Measurements from ENCODE around the gene EGLN1. TPM values are rescaled to one million over a fixed set of nuclear protein-coding genes. Genes with fewer than 3 reads are reported as not detected.
A peak's percentile ranks its signal among the peaks of the same experiment; 100 is the strongest.

EGLN1 gene
- total RNA-seq, 1 donor from 2014 or later: 79.8 TPM

DNA sequence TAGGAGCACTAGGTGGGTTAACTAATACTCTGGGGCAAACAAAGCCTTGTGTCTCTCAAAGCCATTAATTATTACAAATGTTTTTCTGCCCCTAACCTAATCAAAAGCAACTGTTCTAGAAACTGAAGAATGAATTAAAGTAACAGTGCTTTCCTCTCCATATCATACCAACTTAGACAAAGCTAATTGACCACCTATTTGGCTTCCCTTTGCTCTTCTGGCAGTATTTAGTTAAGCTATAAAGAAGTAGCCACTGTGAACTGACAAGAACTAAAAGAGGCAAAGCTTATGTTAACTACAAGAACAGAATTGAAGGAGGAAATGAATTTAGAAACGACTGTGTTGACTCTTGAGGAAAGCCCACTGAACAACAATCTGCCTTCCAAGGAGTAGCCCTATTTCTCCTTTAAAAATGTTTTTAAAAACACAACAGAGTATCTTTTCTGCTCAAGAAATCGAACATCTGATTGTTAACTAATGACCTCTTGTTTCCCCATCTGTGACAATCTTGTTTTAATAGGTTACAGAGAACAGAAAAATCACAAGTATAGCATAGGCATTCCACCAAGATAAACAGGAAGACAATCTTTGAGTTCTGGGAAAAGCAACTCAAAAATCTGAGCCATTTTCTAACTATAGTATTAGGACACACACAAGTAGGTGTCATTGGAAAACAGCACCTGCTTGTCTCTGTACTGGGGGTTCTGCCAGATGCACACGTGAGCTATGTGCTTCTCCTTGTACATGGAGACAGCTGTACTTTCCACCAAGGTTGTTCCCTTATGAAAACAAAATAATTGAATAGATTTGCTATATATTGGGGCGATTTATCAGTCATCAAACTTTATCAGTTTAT, 3.1 kb upstream of the EGLN1 start:
- DNase-seq (peak; percentile 73), ATAC-seq (peak; percentile 26)
- intact Hi-C loops (cut with micrococcal nuclease): loop anchor here (10.0 kb wide), 1 partner anchor 100 kb away; the partner anchor contains the start of gene TSNAX

DNA sequence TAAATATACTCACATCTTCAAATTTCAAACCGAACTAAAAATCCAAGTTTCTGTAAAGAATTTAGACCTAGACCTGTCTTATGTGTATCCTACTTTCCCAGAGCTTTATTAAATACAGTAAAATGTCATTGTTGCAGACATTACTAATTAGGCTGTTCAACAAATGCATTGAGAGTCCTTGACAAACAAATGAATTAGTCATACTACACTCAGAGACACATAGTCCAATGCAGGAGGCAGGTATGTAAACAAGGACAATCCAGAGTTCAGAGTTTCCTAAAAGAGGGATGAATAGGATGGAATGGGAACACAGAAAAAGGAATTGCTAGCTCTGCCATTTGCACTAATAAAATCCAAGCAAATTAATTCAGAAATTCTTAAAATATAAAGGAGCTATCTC, 1.6 kb upstream of the EGLN1 start:
- intact Hi-C loops (cut with micrococcal nuclease): loop anchor here (10.0 kb wide), 1 partner anchor 101 kb away; the partner anchor contains the start of gene TSNAX
- DNase-seq (no peak), ATAC-seq (no peak)

DNA sequence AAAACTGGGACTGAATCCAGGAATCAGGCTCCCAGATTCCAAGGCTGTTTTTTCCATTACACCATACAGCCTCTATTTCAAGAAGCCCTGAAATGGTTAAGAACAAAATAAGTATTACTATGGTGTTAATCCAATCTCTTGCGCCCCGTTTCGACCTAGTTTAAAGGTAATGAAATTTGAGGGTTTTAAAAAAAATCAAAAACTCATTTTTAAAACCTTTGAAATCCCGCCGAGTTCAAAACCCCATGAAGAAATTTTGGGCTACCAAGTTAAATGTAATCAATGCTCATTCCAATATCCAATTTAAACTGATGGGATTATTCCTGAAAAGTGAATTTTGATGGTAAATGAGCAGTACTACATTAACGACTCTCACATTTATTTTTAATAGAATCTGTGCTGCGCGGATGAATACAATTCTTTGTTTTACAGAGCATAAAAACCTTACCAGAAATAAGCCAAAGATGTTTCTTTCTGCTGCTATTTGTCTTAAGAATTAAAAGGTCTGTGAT, 767 bp upstream of the EGLN1 start:
- ATAC-seq: no peak
- intact Hi-C loops (cut with micrococcal nuclease): loop anchor here (10.0 kb wide), 1 partner anchor 102 kb away; the partner anchor contains the start of gene TSNAX
- no peak for DNase-seq

DNA sequence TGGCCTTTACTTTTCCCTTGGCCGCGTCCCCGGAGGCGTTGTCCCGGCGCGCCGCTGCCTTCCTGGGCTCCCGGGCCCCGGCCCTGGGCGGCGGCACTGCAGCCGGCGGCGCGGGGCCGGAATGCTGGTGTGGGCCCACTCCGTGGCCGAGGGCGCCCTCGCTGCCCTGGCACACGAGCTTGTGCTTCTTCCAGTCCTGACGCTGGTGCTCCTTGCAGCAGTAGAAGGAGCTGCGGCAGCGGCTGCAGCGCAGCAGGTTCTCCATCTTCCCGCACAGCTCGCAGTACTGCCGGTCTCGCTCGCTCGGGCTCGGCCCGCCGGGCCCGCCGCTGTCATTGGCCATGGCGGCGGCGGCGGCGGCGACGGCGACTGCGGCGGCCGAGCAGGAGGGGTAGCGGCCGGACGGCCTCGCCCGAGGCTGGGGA, 529 bp downstream of the EGLN1 start:
- peak; percentile 71 for DNase-seq
- peak; percentile 40 for ATAC-seq
- intact Hi-C loops (cut with micrococcal nuclease): loop anchor here (10.0 kb wide), 1 partner anchor 103 kb away; the partner anchor contains the start of gene TSNAX

DNA sequence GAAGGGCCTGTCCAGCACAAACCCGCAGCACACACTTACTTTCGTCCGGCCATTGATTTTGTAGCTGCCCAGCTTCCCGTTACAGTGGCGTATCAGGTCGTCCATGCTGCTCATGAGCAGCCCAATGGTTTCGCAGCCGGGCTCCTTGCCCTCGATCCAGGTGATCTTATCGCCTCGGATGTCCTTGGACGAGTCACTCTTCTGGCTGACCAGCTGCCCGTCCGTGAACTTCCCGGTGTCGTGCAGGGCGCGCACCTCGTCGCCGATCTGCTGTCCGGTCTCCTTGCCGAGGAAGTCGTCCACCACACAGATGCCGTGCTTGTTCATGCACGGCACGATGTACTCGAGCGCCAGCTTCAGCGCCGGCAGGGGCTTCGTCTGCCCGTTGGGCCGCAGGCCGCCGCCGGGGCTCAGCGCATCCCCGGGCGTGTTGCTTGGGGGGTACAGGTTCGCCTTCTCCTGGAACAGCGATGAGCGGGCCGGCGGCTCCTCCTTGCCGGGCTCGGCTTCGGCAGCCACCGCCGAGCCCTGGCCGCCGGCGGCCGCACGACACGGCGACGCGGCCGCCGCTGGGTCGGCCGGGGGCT, 1.0 kb downstream of the EGLN1 start:
- DNase-seq (peak; percentile 64), ATAC-seq (peak; percentile 1)
- intact Hi-C loops (cut with micrococcal nuclease): loop anchor here (10.0 kb wide), 1 partner anchor 104 kb away; the partner anchor contains the start of gene TSNAX

DNA sequence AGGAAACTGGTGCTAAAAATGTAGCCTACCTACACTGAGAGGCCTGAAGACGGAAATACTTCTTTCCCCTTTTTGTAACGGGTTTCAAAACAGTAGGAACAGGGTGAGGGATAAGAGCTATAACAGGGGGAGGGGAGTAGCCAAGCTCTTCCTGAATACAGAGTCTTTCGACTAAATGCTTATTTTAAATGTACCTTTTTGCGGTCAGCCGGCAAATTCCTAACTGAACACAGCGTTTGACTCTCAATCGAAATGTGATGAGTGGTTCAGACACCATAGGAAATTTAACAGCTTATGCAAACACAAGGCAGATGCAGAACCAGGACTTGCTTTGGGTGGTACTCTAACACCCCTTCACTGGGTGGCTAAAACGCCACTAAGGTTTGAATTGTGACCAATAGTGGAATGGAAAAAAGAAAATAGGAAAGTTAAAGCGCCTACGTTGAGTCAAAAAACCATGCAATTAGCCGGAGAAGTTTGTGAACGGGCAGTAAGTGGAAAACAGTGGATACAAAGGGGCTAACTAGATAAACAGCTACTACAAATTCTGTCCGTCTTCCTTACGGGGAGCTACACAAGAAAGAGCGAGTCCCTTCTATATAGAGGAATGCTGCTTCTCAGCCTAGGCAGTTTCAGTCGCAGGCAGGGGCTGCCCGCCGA, 1.7 kb downstream of the EGLN1 start:
- ATAC-seq (no peak), DNase-seq (no peak)
- intact Hi-C loops (cut with micrococcal nuclease): loop anchor here (10.0 kb wide), 1 partner anchor 104 kb away; the partner anchor contains the start of gene TSNAX

DNA sequence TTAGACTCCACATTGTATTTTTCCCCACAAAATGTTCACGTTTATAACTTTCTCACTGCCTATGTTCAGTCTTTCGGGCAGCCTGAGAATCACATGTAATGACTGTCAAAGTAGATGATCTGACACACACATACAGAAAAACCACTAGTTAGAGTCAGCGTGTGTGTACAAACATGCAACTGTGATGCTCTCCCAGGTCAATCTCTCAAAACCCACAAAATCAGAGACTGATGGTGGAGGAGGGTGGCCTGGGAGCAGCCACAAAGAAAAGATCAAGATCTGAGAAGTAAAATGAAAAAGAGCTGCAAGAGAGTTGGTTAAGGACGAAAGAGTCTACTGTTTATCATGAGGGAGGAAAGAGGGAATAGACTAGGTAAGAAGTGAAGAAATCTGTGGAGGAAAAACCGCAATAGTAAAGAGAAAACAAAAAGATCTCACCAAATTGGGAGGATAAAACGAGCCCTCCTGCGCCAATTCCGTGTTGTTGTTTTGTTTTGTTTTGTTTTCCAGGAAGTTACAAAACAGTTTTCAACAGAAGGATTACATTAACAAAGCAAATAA, 2.3 kb downstream of the EGLN1 start:
- intact Hi-C loops (cut with micrococcal nuclease): loop anchor here (5.0 to 10.0 kb wide), 3 partner anchors 43 to 122 kb away; partner anchors contain the start of gene TSNAX
- no peak for DNase-seq
- ATAC-seq: no peak

DNA sequence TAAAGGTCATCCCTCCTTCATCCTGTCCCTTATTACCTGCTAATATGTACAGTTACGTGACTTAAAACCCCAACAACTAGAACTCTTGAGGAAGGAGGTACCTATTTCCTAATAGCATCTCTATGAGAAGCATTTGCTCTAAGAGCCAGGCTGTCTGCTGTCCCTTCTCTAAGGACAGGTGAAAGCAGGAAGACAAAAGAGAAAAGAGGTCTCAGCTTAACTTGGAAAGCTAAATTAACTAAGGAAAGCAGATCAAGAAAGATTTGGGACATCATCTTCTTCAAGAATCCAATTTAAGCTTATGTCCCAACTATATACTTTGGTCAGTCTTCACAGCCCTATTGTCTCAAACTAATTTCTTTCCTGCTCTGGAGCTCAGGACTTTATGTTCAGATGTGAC, 2.9 kb downstream of the EGLN1 start:
- intact Hi-C loops (cut with micrococcal nuclease): loop anchor here (5.0 kb wide), 2 partner anchors 42 to 123 kb away; no protein-coding TSS in a partner anchor
- ATAC-seq: no peak
- no peak for DNase-seq

DNA sequence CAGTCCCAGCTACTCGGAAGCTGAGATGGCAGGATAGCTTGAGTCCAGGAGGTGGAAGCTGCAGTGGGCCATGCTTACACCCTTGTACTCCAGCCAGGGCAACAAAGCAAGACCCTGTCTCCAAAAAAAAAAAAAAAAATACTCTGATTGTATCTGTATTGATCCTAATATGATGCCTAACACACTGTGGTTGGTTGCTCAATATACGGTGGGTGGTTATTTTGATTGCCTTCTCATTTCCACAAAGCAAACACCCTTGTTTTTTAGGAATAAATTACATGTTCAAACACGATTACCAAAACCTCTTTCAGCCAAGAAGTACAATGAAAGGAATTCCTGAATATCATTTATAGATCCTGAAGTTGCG, 3.4 kb downstream of the EGLN1 start:
- ATAC-seq (no peak), DNase-seq (no peak)
- intact Hi-C loops (cut with micrococcal nuclease): loop anchor here (5.0 kb wide), 2 partner anchors 41 to 124 kb away; no protein-coding TSS in a partner anchor

DNA sequence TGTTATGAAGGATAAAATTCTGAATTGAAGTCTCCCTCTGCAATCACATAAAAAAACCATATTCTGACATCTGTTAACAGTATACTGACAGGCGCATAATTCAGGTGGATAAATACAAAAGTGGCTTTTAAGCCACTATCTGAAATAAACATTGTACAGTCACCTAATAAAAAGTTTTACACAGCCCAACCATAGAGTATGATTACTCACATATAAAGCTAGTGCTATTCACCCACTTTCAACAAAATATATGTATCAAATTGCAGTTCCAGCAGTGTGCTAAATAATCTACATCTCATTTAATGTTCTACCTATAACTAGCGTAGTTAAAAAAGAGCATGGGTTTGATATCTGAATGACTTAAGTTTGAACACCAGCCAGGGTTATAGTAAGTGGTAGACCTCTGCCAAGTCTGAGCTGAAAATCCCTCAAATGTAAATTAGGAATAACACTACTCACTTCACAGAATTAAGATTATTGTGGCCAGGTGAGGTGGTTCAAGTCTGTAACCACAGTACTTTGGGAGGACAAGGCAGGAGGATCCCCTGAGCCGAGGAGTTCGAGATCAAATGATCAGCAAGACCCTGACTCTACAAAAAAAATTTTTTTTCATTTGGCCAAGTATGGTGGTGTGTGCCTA, 3.9 kb downstream of the EGLN1 start:
- ATAC-seq: no peak
- intact Hi-C loops (cut with micrococcal nuclease): loop anchor here (5.0 kb wide), 2 partner anchors 41 to 124 kb away; no protein-coding TSS in a partner anchor
- DNase-seq: no peak

DNA sequence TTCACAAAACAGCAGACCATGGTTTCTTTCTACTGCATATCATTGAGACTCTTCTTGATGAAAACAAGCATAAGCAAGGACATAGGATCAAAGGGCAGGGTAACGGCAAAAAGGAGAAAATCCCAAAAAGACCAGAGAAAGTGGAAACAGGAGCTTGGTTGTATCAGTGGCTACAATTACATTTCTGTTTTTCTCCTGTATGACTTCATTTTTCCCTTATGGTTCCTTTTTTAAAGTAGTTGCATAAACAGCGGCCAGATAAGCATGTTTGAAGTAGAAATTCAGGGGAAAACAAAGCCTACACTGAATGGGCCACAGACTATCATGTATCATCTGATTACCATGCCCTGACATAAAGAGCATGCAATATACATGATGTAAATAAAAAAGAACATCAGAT, 4.6 kb downstream of the EGLN1 start:
- ATAC-seq (no peak), DNase-seq (no peak)
- intact Hi-C loops (cut with micrococcal nuclease): loop anchor here (5.0 kb wide), 2 partner anchors 40 to 125 kb away; no protein-coding TSS in a partner anchor

DNA sequence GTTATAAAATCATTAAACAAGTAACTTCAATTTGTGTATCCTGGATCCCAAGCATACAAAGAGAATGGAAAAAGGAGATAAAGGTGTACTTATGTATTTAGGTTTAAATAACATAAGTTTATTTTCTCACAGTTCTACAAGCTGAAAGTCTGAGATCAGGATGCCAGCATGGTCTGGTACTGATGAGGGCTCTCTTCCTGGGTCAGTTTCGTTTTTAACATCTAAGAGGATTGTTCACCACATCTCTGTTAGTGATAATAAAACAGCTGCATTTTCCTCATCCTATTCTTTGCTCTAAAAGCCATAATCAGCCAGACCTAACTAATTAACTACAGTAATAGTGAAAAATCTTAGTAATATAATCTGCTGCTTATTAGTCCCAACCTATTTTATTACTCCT, 5.2 kb downstream of the EGLN1 start:
- ATAC-seq: no peak
- no peak for DNase-seq
- intact Hi-C loops (cut with micrococcal nuclease): loop anchor here (5.0 kb wide), 2 partner anchors 40 to 125 kb away; no protein-coding TSS in a partner anchor

DNA sequence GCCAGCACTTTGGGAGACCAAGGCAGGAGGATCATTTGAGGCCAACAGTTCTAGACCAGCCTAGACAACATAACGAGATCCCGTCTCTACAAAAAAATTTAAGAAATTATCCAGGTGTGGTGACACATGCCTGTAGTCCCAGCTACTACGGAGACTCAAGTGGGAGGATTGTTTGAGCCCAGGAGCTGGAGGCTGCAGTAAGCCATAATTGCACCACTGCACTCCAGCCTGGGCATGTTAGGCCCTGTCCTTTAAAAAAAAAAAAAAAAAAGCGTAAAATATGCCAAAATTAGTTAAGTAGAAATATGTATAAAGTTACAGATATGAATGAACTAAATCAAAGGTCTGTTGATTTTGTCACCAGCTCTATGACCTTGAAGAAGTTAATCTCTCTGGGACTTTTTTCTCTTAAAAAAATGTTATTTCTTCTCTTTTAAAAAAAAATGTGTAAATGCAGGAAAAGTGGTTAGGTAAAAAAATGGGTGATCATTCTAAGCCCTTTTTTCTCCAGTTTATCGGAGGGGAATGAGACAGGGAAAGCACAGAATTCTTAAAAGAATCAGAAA, 7.0 kb downstream of the EGLN1 start:
- intact Hi-C loops (cut with micrococcal nuclease): loop anchor here (5.0 kb wide), 2 partner anchors 38 to 127 kb away; no protein-coding TSS in a partner anchor
- no peak for ATAC-seq
- no peak for DNase-seq

DNA sequence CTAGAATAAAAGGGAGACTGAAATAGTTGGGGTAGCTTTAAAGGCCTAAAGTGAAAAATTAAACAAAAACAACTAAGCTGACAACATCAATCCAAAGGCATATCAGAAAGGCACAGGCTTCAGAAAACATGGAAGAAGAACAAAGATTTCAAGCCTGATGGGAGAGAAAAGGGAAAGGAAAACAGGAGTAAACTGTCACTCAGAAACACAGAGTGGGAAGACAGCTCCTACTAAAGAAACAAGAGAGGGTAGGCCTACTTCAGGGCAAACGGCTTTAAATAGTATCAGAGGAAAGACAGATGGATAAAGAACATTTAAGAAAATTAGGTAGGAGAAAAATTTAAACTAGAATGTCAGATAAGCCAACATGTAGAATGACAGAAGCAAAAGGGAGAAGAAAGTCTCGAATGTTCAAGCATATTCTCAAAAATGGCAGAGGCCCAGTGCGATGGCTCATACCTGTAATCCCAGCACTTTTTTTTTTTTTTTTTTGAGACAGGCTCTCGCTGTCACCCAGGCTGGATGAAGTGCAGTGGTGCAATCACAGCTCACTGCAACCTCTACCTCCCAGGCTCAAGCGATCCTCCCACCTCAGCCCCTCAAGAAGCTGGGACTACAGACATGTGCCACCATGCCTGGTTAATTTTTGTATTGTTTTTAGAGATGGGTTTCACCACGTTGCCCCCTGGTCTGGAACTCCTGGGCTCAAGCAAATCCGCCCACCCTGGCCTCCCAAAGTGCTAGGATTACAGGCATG, 7.6 kb downstream of the EGLN1 start:
- peak; percentile 27 for ATAC-seq
- DNase-seq: no peak
- intact Hi-C loops (cut with micrococcal nuclease): loop anchor here (5.0 kb wide), 2 partner anchors 37 to 128 kb away; no protein-coding TSS in a partner anchor

DNA sequence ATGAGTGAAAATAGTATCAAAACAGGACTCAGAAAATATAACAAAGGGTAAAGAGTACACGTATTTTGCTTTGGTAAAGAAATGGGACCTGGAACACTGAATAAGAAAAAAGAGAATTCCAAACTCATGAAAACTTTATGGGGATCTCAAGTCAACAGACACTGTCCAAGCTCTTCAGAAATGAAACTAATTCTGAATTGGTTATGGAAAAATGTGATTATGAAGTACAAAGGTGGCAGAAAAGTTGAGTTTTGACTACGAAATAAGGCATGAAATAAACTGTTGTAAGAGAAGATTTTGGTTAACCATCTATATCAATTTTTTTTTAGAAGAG, 8.4 kb downstream of the EGLN1 start:
- ATAC-seq (no peak), DNase-seq (no peak)
- intact Hi-C loops (cut with micrococcal nuclease): no loop called here

DNA sequence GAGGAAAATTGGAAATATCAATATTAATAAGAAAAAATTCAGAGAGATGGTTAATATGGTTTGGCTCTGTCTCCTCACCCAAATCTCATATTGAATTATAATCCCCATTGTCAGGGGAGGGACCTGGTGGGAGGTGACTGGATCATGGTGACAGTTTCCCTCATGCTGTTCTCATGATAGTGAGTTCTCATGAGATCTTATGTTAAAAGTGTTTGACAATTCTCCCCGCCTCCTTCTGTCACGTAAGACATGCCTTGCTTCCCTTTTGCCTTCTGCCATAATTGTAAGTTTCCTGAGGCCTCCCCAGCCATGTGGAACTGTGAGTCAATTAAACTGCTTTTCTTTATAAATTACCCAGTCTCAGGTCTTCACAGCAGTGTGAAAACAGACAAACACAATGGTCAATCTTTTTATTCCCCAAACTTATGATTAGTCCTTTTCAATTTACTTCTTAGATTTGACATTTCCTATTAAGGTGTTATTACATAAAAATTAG, 11.0 kb downstream of the EGLN1 start:
- no peak for DNase-seq
- intact Hi-C loops (cut with micrococcal nuclease): no loop called here
- ATAC-seq: no peak

DNA sequence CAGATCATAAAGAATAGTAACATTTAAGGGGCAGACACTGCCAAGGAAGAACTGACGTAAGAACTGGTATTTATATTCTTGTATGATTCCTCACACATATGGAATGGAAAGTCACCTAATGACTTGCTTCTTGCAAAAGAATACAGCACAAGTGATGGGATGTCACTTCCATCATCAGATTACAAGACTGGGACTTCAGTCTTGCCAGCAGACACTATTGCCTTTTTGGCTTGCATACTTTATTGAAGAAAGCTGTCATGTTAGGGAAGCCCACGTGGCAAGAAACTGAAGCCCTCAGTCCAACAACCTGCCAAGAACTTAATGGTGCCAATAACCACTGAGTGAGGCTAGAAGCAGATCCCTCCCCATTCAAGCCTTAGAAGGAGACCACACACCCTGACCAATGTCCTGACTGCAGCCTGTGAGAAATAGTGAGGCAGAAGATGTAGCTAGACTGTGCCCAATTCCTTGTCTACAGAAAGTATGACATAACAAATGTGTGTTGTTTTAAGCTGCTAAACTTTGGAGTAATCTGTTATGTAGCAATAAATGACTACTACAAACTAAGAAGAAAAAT, 12.0 kb downstream of the EGLN1 start:
- ATAC-seq: peak; percentile 35
- intact Hi-C loops (cut with micrococcal nuclease): no loop called here
- no peak for DNase-seq

Measured in left ventricle myocardium superior (tissue), 1 donor.